ENCODE results near the gene MYH1. TPM values are rescaled to one million over a fixed set of nuclear protein-coding genes. Genes with fewer than 3 reads are reported as not detected.

Gene MYH1
- total and polyA plus RNA-seq, 4 donors, result 0.14 TPM; not detected in 3

- no peak for TF ChIP-seq MAX (IDR thresholded peaks at IDR 0.05)
- no peak for TF ChIP-seq ZBTB33 (IDR thresholded peaks at IDR 0.05)
Measured at GRCh38 chr17:10499950-10500349, 18.4 kb downstream of the MYH1 start (continued).

- 87% methylated on average over 2 of the region's 2 CpGs for WGBS
- peaks cover 0 to 10% (median 4%) of the 10 kb centered on the region in 4 donors for H3K9me3 ChIP-seq (ENCODE audit: control insufficient read depth in 4 of 4, low read length in 3 of 4)
- DNase-seq (ENCODE audit: low spot score), result no peak
- no peak overlapping the region for H3K4me3 ChIP-seq (ENCODE audit: low read depth in 1 of 3, low read length in 3 of 3)
- no peak overlapping the region for H3K9ac ChIP-seq (ENCODE audit: low read depth in 1 of 2, low read length in 2 of 2)
- no peaks in the 10 kb centered on the region for H3K4me1 ChIP-seq (ENCODE audit: control insufficient read depth in 4 of 4, insufficient read depth in 4 of 4, low read length in 3 of 4)
- no peaks in the 10 kb centered on the region for H3K27me3 ChIP-seq (ENCODE audit: control insufficient read depth in 4 of 4, insufficient read depth in 4 of 4, low read length in 3 of 4)
- H3K27ac ChIP-seq (ENCODE audit: low read depth in 1 of 2, low read length in 2 of 2), result no peak overlapping the region
- H3K36me3 ChIP-seq (ENCODE audit: control insufficient read depth in 4 of 4, insufficient read depth in 3 of 4, low read depth in 1 of 4, low read length in 3 of 4), result no peaks in the 10 kb centered on the region
- TF ChIP-seq ATF3 (IDR thresholded peaks at IDR 0.05) (no peak), MAX (IDR thresholded peaks at IDR 0.05) (no peak), REST (IDR thresholded peaks at IDR 0.05) (no peak), HNF4G (IDR thresholded peaks at IDR 0.05) (no peak), JUND (IDR thresholded peaks at IDR 0.05) (no peak), FOXA2 (IDR thresholded peaks at IDR 0.05) (no peak), NR2F2 (IDR thresholded peaks at IDR 0.05) (no peak), GABPA (IDR thresholded peaks at IDR 0.05 in 1 of 2, conservative IDR thresholded peaks at IDR 0.05 in 1 of 2) (no peak)
Measured at GRCh38 chr17:10492004-10492403, 26.3 kb downstream of the MYH1 start.

- Histone ChIP-seq H3K9ac (ENCODE audit: low read depth in 1 of 2, low read length in 2 of 2) (no peak overlapping the region), H3K27ac (ENCODE audit: low read depth in 1 of 2, low read length in 2 of 2) (no peak overlapping the region), H3K9me3 (ENCODE audit: control insufficient read depth in 4 of 4, low read length in 3 of 4) (peaks cover 0 to 13% (median 2%) of the 10 kb centered on the region in 4 donors), H3K4me3 (ENCODE audit: low read depth in 1 of 3, low read length in 3 of 3) (no peak overlapping the region), H3K36me3 (ENCODE audit: control insufficient read depth in 4 of 4, insufficient read depth in 3 of 4, low read depth in 1 of 4, low read length in 3 of 4) (no peaks in the 10 kb centered on the region), H3K27me3 (ENCODE audit: control insufficient read depth in 4 of 4, insufficient read depth in 4 of 4, low read length in 3 of 4) (peaks cover 0 to 3% (median 0%) of the 10 kb centered on the region in 4 donors), H3K4me1 (ENCODE audit: control insufficient read depth in 4 of 4, insufficient read depth in 4 of 4, low read length in 3 of 4) (no peaks in the 10 kb centered on the region)
- TF ChIP-seq FOXA1 (IDR thresholded peaks at IDR 0.05) (no peak), HNF4A (conservative IDR thresholded peaks at IDR 0.05) (no peak), ATF3 (IDR thresholded peaks at IDR 0.05) (no peak), NR2F2 (IDR thresholded peaks at IDR 0.05) (no peak), RXRA (IDR thresholded peaks at IDR 0.05) (no peak), GABPA (IDR thresholded peaks at IDR 0.05 in 1 of 2, conservative IDR thresholded peaks at IDR 0.05 in 1 of 2) (no peak), RAD21 (IDR thresholded peaks at IDR 0.05) (no peak), FOXA2 (IDR thresholded peaks at IDR 0.05) (no peak), EGR1 (IDR thresholded peaks at IDR 0.05; ENCODE audit: low read depth in 2 of 2) (no peak), SP1 (IDR thresholded peaks at IDR 0.05) (no peak)
- WGBS, result 59% methylated on average over 1 of the region's 1 CpG
- no peak for DNase-seq (ENCODE audit: low spot score)
Measured at GRCh38 chr17:10482252-10482651, 36.1 kb downstream of the MYH1 start.

Measured in liver (tissue), 9 donors.